ENCODE results near the gene SWI5.
"Not testable (repeated sequence)": the region's sequence is repeated elsewhere in the genome, so short reads cannot be mapped to it uniquely, and the experiment has no call there.

Gene SWI5

DNA sequence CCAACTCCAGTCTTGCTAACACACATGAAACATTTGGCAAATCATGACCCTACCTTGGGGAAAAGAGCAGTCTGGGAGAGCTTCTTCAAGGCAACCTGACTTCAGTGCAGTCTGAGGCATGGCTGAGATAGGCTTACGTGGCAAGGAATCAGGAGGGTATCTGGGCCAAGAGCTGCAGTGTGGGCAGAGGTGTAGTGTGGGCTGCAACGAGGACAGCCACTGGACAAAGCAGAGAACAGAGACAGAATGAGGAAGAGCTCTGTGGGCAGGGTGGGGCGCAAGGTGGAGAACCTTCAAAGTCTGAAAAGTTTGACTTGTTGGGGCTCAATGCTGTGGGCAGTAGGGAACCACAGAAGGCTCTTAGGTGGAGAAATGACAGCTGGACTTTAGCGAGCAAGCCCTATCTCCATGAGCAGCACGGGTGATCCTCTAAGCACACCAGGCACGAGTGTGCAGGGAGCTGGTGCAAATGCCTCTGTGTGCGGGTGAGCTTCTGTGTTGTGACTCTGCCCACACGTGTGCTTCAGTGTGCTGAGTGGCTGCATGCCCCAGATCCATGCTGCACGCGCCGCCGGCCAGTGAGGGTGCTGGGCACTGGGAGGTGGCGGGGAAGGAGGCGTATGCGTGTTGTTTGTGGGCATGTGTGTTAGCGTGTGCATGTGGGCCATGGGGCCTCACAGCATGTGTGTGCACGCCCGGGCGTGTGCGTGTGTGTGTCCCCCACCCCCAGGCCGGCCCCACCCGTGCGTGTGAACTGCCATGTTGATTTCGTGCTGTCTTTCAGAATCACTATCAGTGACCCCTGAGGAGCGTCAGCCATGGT, 23.5 kb upstream of the SWI5 start:
- no peak for DNase-seq

DNA sequence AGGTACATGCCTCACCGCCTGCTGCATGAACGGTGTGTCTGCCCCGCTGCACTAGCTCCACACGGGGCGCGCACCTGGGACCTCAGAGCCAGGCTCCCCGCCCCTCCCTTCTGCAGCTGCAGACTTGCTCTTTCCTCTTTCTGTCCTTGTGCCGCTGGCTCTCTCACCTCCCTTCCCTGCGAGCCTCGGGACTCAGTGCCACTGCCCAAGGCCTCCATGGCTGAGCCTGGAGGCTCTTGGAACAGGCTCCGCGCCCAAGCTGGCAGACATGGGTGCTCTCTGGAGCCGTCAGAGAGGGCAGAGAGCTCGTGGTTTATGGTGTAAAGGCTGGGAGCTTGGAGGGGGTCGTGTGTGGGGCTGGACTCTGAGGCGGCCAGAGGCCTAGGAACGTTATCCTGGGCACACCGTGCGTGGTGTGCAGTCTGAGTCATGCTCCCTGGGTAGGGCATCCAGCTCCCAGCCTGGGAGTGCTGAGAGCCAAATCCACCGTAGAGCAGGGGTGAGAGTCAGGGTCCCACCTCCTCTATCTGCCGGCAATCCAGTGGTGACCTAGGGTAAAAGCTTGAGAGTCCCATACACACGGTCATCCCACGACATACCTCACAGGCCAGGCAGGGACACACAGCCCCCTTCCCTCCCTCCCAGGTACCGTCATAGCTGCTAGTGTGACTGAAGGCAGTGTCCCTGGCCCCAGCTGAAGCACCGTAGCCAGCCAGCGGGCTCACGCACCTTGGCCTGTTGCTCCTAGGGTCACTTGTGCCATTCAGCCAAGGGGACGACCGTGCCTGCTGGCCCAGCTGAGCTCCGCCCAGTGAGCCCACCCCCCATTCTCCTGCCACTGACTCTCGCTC, 22.7 kb upstream of the SWI5 start:
- no peak for DNase-seq

DNA sequence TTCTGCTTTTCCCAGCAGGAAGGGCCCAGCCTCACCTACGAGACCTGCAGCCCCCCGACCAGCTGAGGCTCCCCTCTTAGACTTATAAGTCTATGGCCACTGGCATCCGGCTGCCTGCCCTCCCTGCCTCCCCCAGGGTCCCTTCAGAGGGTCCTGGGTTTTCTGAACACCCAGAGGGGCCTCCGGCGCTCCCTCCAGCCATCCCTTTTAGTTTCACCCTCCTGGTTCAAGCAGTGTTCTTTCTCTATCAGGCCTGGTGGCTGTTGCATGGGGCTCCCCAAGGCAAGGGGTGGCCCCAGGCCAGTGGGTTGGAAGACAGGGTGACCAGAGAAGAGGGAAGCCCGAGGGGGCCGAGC, 22.1 kb upstream of the SWI5 start:
- DNase-seq, result no peak

DNA sequence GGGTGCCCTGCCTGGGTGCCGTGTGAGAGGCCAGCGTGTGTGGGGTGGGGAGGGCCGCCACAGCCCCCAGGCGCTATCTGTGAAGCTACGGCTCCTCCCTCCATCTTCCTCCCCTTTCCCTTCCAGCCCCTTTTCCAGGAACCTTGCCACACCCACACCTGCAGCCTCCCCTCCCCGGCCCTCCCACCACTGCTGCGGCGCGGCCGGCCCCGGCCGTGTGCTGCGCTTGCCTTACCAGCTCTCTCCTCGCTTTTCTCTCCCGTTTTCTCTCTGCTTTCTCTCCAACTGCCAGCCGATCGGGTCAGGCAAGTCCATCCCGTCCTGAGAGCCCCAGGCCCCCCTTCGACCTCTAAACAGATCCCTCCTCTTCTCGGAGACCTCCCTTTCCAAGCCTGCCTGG, 21.7 kb upstream of the SWI5 start:
- no peak for DNase-seq

DNA sequence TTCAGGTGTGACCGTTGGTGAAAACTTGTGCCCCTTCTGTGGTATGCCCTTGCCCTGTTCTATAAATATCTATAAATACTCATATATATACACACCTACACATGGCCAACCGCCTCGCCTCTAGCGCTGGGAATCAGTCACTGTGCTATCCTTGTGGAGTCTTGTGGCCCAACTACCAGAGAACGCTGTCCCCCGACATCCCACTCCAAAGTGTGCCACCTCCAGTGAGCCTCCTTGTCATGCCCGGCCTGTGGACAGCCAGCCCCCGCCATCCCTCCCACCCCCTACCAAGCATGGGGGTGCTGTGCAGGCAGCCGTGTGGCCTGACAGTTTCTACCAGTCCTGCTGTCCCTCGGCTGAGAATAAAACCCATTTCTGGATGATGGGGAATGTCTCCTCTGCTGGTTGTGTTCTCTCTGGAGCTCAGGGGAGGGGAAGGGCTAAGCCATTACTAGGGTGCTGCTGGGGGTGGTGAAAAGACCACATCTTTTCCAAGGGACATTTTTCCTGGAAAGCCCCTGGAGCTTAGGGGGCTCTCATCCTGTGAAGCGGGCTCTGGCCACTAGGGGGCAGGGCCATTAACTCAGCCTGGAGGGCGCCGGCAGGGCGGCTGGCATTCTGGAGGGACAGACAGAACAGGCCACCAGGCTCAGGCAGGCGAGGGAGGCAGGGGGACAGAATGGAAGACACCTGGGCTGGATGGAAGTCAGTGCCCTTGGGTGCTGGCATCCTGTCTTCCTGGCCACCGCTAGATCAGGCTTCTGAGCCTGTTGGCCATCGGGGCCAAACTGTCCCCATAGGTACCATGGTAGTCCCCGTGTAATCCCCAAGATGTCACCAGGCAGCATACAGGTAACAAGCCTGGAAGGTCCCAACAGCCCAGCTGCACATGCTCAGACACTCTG, 21.0 kb upstream of the SWI5 start:
- no peak for DNase-seq

DNA sequence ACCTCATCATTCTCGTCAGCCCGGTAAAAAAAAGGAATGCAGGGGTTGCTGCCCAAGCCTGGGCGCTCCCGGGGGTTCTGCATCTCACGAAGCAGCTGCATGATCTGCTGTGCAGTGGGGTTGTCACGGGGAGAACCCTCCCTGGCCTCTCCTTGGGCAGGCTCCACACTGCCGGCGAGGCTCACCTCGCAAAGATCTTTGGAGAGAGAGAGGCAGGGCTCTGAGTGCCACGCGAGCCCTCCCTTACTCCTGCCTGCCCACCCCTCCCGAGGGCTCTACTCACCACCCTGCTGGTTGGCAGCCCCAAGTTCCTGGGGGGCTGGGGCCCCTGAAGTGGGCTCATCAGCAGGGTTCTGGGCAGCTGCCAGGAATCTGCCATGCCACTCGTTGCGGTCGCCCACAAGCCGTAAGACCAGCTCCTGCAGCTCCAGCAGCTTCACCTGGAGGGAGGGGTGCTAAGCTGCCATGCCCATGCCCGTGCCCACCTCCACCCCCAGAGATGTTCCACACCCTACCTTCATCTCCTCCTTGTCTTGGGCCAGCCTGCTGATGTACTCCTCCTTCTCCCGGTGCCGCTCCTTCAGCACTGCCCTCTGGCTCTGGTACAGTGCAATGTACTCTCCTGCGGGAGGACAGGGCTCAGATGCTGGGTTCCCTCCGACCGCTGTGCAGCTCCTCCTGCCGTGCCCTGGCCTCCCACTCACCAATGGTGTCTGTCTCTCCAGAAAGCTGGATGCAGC, 18.8 kb upstream of the SWI5 start:
- no peak for DNase-seq

DNA sequence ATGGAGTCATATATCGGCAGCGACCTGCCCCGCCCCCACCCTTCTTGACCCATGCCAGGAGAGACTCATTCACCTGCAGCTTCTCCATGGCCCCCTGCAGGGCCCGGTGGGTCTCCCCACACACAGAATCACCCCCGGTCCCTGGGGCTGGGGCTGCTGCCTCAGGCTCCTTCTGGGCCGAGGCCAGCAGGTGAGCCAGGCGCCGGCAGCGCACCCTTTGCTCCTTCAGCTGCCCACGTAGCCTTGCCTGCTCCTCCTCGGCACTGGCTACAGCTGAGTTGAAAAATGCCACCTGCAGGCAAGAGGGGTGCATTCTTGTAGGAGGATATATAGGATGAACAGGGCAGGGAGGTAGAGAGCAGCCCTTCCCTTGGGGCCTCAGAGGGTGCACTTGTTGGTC, 18.2 kb upstream of the SWI5 start:
- DNase-seq, result no peak

DNA sequence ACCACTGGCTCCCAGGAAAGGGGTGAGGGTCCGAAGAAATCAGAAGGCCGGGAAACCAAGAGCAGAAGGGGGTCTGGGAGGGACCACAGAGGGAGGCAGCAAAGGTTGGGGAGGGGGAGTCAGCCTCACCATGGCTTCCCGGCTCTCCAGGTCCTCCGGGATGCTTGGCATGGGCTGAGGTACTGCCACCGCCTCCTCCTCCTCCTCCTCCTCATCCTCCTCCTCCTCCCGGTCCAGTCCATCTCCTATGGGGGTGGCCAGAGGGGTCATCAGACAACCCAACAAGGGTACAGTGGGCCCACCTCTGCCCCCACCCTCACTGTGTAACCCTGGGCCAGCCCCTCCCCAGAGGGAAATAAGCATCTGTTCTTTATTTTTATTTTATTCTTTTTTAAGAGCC, 17.8 kb upstream of the SWI5 start:
- DNase-seq, result no peak

DNA sequence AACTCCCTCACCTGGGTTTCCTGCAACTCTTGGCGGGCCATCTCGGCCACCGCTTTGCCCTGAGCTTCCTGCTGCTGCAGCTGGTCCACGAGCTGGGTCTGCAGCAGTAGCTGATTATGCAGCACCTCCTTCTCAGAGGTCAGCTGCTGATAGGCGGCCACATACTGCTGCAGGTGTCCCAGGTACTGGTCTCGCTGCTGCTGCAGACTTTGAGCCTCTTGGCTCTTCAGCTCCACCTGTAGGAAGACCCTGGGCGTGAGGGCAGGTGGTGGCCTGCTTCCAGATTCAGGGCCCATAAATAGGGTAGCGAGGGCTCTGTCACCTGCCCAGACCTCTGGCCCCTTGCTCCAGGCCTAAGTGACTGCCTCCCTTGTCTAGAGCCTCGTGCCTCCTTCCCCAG, 16.9 kb upstream of the SWI5 start:
- DNase-seq, result no peak

DNA sequence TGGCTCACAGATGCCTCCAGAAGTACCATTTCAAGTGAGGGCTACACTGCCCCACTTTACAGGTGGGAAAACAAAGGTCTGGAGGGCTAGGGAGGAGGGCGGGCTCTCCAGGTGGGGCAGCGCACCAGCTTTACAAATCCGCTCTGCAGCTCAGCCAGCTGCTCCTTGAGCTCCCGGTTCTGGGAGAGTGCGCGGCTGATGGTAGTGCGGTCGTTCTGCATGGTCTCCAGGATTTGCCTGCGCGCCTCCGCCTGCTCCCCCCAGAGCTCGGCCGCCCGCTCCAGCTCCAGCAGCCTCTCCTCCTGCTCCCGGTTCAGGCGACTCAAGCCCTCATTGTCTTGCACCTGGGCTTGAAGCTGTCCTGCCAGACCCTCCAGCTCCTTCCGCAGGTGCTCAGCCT, 15.7 kb upstream of the SWI5 start:
- no peak for DNase-seq

DNA sequence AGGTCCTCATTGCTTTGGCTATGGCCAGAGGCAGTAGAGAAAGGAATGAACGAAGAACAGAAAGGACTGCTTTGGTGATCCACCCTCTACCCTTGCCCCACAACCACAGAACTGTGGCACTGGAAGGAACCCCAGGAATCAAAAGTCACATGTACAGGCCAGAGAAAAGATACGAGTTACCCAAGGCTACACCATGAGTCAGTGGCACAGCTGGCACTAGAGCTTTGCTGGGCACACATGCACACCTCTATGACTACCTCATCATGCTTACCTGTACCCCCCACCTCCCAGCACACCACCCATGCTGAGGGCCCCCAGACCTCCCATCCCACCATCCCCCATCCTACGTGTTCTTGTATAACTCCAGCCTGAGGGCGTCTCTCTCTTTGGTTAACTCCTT, 13.4 kb upstream of the SWI5 start:
- no peak for DNase-seq

DNA sequence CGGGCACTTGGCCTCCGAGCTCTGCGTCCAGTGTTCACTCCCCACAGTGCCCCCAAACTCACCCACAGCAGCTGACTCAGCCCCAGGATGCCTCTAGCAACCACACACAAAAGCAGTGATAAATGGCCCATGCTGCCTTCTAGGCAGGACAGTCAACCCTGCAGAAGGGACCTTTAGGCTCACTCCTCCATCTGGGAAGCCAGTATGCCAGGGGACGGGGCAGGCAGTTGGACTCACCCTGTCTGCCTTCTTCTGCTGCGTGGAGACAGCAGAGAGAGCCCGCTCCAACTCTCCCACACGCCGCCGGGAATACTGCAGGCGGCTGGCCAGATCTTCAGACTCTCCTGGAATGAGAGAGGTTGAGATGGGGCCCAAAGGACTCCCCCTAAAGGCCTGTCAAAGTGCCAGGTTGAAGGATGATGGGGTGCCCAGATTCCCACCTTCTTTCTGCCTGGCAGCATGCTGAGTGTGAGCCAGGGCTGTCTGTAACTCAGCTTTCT, 10.7 kb upstream of the SWI5 start:
- no peak for DNase-seq

DNA sequence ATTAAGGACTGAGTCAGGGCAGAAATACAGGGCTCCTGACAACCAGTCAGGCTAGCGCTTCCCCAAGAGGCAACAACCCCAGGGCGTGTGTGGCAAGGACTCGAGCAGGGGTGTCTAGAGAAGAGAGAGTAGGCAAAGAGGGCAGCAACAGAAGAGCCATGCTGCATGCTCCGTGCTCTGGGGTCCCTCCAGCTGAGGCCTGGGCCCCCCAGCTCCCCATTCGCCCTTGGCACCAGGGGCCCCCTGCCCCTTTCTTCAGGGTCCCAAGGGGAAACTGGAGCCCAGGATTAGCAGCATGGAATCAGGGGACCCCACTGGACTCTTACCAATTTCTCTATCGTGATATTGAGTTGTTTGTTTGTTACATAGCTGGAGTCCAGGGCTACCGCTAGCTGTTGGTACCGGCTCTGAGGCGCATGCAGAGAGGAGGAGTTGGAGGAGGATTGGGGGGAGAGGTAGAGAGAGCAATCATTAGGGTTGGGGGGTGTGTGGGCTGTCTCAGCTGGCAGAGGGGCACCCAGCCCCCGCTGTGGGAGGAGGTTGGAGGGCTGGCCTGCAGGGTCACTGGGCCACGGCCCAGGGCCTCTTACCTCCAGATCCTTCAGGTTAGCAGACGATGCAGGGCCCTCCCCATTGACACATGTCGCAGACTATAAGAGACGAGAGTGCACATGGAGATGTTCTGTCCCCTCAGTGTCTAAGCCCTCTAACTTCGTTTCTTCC, 9.0 kb upstream of the SWI5 start:
- no peak for DNase-seq

DNA sequence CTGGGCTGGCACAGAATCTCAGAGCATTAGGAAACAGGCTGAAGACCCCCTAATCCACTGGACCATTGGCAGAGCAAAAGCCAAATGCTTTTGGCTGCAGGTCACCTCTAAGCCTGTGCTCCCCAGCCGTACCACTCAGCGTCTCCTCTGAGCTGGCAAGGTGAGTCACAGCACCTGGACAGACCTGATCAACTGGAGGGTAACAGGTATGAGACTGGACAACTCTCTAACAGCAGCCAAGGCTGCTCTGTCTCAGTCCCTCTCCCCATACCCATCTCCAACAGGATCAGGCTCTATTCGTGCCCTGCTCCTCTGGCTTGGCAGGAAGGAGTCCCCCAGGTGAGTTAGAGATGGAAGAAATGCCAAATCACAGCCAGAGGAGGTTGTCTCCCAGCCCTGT, 5.0 kb upstream of the SWI5 start:
- no peak for DNase-seq

DNA sequence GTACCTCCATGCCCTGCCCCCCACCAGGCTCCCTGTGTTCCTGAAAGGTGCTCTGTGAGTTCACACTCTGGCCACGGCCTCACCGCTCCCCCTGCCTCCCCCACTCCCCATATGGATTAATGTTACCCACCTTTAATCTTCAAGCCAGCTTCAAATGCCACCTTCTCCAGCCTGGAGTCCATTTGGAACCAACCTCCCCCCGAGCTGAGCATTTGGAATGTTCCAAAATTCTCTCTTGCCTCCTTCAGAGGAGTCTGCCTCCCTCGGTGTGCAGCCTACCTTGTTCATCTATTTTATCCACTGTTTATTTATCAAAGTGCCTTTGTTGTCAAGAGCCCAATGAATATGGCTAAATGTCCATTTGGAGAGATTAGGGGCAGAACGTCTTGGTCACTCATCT, 4.6 kb upstream of the SWI5 start:
- no peak for DNase-seq

DNA sequence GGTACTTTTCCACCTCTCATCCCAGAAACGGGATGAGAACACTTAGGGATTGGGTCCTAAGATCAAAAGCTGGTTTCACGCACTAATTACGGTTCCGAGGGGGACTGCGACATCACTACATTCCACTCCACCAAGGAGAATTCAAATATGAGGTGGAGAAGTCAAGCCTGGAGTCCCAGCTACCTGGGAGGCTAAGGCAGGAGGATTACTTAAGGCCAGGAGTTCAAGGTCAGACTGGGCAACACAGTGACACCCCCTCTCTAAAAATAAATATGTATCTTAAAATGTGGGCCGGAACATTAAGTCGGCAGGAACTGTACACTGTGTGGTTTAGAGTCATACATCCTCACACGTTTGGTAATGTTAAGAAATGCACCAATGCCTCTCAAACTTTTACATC, 1.8 kb upstream of the SWI5 start:
- no peak for DNase-seq

DNA sequence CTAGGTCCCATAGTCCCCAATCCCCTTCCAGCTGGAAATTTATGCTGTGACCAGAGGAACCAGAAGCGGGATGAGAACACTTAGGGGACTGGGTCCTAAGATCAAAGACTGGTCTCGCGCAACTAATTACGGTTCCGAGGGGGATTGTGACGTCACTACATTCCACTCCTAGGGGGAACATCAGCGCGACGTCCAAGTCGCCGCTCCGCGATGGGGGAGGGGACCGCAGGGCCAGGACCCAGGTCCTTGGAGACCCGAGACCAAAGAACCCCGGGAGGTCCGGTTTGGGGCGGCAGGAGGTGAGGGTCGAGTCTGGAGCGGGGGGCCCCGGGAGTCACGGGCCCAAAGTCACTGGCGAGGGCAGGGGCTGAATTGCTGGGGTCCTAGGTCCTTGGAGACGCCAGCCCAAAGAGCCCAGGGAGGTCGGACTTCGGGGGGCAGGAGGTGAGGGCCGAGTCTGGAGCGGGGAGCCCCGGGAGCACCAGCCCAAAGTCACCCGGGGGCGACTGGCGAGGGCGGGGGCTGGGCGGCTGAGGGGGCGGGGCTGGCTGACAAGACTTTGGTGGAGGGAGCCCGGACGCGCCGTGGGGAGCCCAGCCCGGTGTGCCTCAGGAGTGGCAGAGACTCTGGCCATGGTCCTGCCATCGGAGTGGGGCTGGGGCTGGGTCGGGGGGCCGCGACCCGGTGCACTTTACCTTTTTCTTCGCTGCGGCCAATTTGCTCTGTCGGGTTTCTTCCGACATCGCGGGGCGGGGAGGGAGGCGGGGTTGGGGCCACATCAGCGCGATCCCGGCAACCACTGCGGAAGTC, 673 bp upstream of the SWI5 start, which contains the start of gene GOLGA2:
Gene GOLGA2 (minus strand): TSS at position 810 of the 810 bp plus-strand sequence. CDS start 31 bp downstream, at position 779.
- DNase-seq, result no peak

DNA sequence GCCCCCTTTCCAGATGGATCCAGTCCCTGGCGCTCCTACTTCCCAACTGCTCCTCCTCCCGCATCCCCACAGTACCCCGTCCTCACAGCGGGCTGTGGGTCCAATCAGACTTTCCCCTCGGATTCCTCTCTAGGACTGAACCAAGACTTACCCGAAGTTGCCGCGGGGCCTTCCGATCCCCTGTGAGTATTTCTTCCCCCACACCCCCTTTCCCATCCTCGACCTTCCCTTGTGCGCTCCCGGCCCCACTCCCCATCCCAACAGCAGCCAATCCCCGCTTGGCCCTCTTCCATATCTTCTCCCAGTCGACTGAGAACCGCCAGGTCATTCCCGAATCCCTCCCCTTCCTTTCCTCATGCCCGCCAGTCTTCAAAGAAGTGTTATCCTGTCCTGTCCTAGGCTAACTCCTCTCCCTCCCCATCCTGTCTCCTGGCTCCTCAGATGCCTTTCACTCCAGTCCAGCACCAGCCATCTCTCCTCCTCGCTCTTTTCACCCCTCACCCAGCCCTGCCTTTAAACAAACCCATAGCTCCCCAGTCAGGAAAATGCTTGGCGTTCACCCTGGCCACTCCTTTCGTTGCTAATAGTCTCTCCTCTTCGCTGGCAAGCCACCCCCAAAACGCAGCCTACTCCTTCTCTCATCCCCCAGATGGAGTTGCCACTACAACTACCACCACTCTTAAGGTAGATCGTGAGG, 646 bp downstream of the SWI5 start:
- no peak for DNase-seq

DNA sequence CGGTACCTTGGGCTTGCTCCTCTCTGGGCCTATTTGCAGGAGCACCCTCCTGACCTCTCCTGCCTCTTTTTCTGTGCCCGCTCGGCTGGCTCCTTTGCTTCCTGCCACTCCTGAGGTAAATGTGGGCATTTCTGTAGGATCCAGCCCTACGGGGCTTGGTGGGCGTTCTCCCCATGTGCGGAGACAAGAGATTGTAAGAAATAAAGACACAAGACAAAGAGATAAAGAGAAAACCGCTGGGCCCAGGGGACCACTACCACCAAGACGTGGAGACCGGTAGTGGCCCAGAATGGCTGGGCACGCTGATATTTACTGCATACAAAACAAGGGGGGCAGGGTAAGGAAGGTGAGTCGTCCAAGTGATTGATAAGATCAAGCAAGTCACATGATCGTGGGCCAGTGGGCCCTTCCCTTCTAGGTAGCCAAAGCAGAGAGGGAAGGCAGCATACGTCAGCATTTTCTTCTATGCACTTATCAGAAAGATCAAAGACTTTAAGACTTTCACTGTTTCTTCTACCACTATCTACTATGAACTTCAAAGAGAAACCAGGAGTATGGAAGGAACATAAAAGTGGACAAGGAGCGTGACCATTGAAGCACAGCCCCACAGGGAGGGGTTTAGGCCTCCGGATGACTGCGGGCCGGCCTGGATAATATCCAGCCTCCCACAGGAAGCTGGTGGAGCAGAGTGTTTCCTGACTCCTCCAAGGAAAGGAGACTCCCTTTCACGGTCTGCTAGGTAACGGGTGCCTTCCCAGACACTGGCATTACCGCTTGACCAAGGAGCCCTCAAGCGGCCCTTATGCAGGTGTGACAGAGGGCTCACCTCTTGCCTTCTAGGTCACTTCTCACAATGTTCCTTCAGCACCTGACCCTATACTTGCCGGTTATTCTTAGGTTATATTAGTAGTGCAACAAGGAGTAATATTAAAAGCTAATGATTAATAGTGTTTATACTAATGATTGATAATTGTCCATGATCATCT, 3.3 kb downstream of the SWI5 start:
- DNase-seq, result not testable (repeated sequence)
